Stimulated activated naive CD8-positive, alpha-beta T cell treated with anti-CD3 and anti-CD28 coated beads, Interleukin-15, Interleukin-2, amounts not matched to agents 100 ng/mL and 50 ng/mL, for 24 hours (primary cell): ENCODE measurements around the gene MYO1F.
A peak's percentile ranks its signal among the peaks of the same experiment; 100 is the strongest.
"Not testable (repeated sequence)": the region's sequence is repeated elsewhere in the genome, so short reads cannot be mapped to it uniquely, and the experiment has no call there.

Experiments used
- H3K27ac Mint-ChIP-seq: one replicate; pipeline ENCODE4 v1.8.0; 2021; ENCODE audit warnings: mild to moderate bottlenecking, mixed read lengths
- H3K27me3 Mint-ChIP-seq: one replicate; pipeline ENCODE4 v1.8.0; 2021; ENCODE audit warnings: mixed read lengths
- H3K36me3 Mint-ChIP-seq: one replicate; pipeline ENCODE4 v1.8.0; 2021; ENCODE audit warnings: low read depth, mixed read lengths
- H3K4me1 Mint-ChIP-seq: one replicate; pipeline ENCODE4 v1.8.0; 2021; ENCODE audit warnings: low read depth, mixed read lengths
- H3K4me3 Mint-ChIP-seq: one replicate; pipeline ENCODE4 v1.8.0; 2021; ENCODE audit warnings: mild to moderate bottlenecking, mixed read lengths
- H3K9me3 Mint-ChIP-seq: one replicate; pipeline ENCODE4 v1.8.0; 2021; ENCODE audit warnings: mixed read lengths

The MYO1F gene

GRCh38 chr19:8584965-8585893 lies 8.0 kb upstream of the MYO1F start:
- H3K4me1 Mint-ChIP-seq, result no peaks in the 10 kb centered on the region
- no peak overlapping the region for H3K27ac Mint-ChIP-seq
- no peaks in the 10 kb centered on the region for H3K9me3 Mint-ChIP-seq
- H3K36me3 Mint-ChIP-seq, result no peaks in the 10 kb centered on the region
- no peaks in the 10 kb centered on the region for H3K27me3 Mint-ChIP-seq
- no peak overlapping the region for H3K4me3 Mint-ChIP-seq

- peaks cover 31% of the 10 kb centered on the region for H3K4me1 Mint-ChIP-seq
- H3K4me3 Mint-ChIP-seq, result no peak overlapping the region
- no peaks in the 10 kb centered on the region for H3K36me3 Mint-ChIP-seq
- no peak overlapping the region for H3K27ac Mint-ChIP-seq
- peaks cover 3% of the 10 kb centered on the region for H3K27me3 Mint-ChIP-seq
- H3K9me3 Mint-ChIP-seq, result no peaks in the 10 kb centered on the region
Observed at GRCh38 chr19:8580710-8581281, 3.6 kb upstream of the MYO1F start.

GRCh38 chr19:8578642-8579265 lies 1.5 kb upstream of the MYO1F start:
- peaks cover 3% of the 10 kb centered on the region for H3K27me3 Mint-ChIP-seq
- no peaks in the 10 kb centered on the region for H3K36me3 Mint-ChIP-seq
- H3K4me1 Mint-ChIP-seq, result peaks cover 49% of the 10 kb centered on the region
- H3K9me3 Mint-ChIP-seq, result no peaks in the 10 kb centered on the region
- H3K27ac Mint-ChIP-seq, result no peak overlapping the region
- no peak overlapping the region for H3K4me3 Mint-ChIP-seq

GRCh38 chr19:8577741-8578140 lies 499 bp upstream of the MYO1F start:
- H3K4me1 Mint-ChIP-seq, result peaks cover 57% of the 10 kb centered on the region
- no peak overlapping the region for H3K4me3 Mint-ChIP-seq
- peaks cover 3% of the 10 kb centered on the region for H3K27me3 Mint-ChIP-seq

GRCh38 chr19:8576273-8576993 lies 809 bp downstream of the MYO1F start:
- no peaks in the 10 kb centered on the region for H3K36me3 Mint-ChIP-seq
- H3K27ac Mint-ChIP-seq, result peak overlapping the region; percentile 72
- peaks cover 65% of the 10 kb centered on the region for H3K4me1 Mint-ChIP-seq
- peak overlapping the region; percentile 87 for H3K4me3 Mint-ChIP-seq
- no peaks in the 10 kb centered on the region for H3K9me3 Mint-ChIP-seq
- H3K27me3 Mint-ChIP-seq, result peaks cover 3% of the 10 kb centered on the region

More at GRCh38 chr19:8577741-8578140, 499 bp upstream of the MYO1F start:
- Mint-ChIP-seq H3K36me3 (no peaks in the 10 kb centered on the region), H3K27ac (no peak overlapping the region), H3K9me3 (no peaks in the 10 kb centered on the region)

- peaks cover 3% of the 10 kb centered on the region for H3K27me3 Mint-ChIP-seq
- peaks cover 74% of the 10 kb centered on the region for H3K4me1 Mint-ChIP-seq
- no peaks in the 10 kb centered on the region for H3K9me3 Mint-ChIP-seq
- peak overlapping the region; percentile 72 for H3K27ac Mint-ChIP-seq
- no peaks in the 10 kb centered on the region for H3K36me3 Mint-ChIP-seq
- peak overlapping the region; percentile 87 for H3K4me3 Mint-ChIP-seq
Observed at GRCh38 chr19:8575467-8575997, 1.7 kb downstream of the MYO1F start.

- not testable (repeated sequence) for H3K36me3 Mint-ChIP-seq, H3K27me3 Mint-ChIP-seq, H3K9me3 Mint-ChIP-seq
- H3K4me1 Mint-ChIP-seq, result peaks cover 83% of the 10 kb centered on the region
- H3K27ac Mint-ChIP-seq, result peak overlapping the region; percentile 64
- H3K4me3 Mint-ChIP-seq, result peak overlapping the region; percentile 87
Observed at GRCh38 chr19:8574619-8574922, 2.7 kb downstream of the MYO1F start.

- H3K27me3 Mint-ChIP-seq, result no peaks in the 10 kb centered on the region
- no peaks in the 10 kb centered on the region for H3K9me3 Mint-ChIP-seq
- peak overlapping the region; percentile 76 for H3K27ac Mint-ChIP-seq
- H3K4me3 Mint-ChIP-seq, result peak overlapping the region; percentile 36
- no peaks in the 10 kb centered on the region for H3K36me3 Mint-ChIP-seq
- peaks cover 83% of the 10 kb centered on the region for H3K4me1 Mint-ChIP-seq
Observed at GRCh38 chr19:8573316-8573715, 3.9 kb downstream of the MYO1F start.

GRCh38 chr19:8571006-8571411 lies 6.2 kb downstream of the MYO1F start:
- Mint-ChIP-seq H3K4me1 (peaks cover 77% of the 10 kb centered on the region), H3K36me3 (no peaks in the 10 kb centered on the region)

GRCh38 chr19:8569066-8569771 lies 8.0 kb downstream of the MYO1F start:
- Mint-ChIP-seq H3K4me3 (peak overlapping the region; percentile 35), H3K4me1 (peaks cover 71% of the 10 kb centered on the region), H3K36me3 (no peaks in the 10 kb centered on the region)

More at GRCh38 chr19:8571006-8571411, 6.2 kb downstream of the MYO1F start:
- no peaks in the 10 kb centered on the region for H3K27me3 Mint-ChIP-seq
- peak overlapping the region; percentile 31 for H3K27ac Mint-ChIP-seq
- H3K4me3 Mint-ChIP-seq, result peak overlapping the region; percentile 35
- no peaks in the 10 kb centered on the region for H3K9me3 Mint-ChIP-seq

GRCh38 chr19:8567522-8568172 lies 9.6 kb downstream of the MYO1F start:
- Mint-ChIP-seq H3K36me3 (no peaks in the 10 kb centered on the region), H3K27ac (no peak overlapping the region), H3K9me3 (no peaks in the 10 kb centered on the region), H3K4me3 (no peak overlapping the region), H3K27me3 (no peaks in the 10 kb centered on the region), H3K4me1 (peaks cover 63% of the 10 kb centered on the region)

More at GRCh38 chr19:8569066-8569771, 8.0 kb downstream of the MYO1F start:
- Mint-ChIP-seq H3K27me3 (no peaks in the 10 kb centered on the region), H3K27ac (peak overlapping the region; percentile 78), H3K9me3 (no peaks in the 10 kb centered on the region)

- no peaks in the 10 kb centered on the region for H3K36me3 Mint-ChIP-seq
- no peak overlapping the region for H3K4me3 Mint-ChIP-seq
- H3K27ac Mint-ChIP-seq, result no peak overlapping the region
- H3K9me3 Mint-ChIP-seq, result no peaks in the 10 kb centered on the region
- H3K4me1 Mint-ChIP-seq, result peaks cover 56% of the 10 kb centered on the region
- no peaks in the 10 kb centered on the region for H3K27me3 Mint-ChIP-seq
Observed at GRCh38 chr19:8566855-8567254, 10.4 kb downstream of the MYO1F start.

GRCh38 chr19:8564866-8565265 lies 12.4 kb downstream of the MYO1F start:
- H3K4me3 Mint-ChIP-seq, H3K27me3 Mint-ChIP-seq, H3K9me3 Mint-ChIP-seq, H3K36me3 Mint-ChIP-seq, H3K27ac Mint-ChIP-seq: not testable (repeated sequence)
- peaks cover 44% of the 10 kb centered on the region for H3K4me1 Mint-ChIP-seq
